CD4-positive, alpha-beta T cell treated with Interleukin-4 for 1 hour (primary cell): Measurements from ENCODE around the gene ZNF280D.
"Not testable (repeated sequence)": the region's sequence is repeated elsewhere in the genome, so short reads cannot be mapped to it uniquely, and the experiment has no call there.

Experiments used
- DNase-seq, 2 donors: peaks; one replicate each; pipeline ENCODE4 v3.0.0-alpha.2; 2020 to 2022

Gene ZNF280D, protein sequence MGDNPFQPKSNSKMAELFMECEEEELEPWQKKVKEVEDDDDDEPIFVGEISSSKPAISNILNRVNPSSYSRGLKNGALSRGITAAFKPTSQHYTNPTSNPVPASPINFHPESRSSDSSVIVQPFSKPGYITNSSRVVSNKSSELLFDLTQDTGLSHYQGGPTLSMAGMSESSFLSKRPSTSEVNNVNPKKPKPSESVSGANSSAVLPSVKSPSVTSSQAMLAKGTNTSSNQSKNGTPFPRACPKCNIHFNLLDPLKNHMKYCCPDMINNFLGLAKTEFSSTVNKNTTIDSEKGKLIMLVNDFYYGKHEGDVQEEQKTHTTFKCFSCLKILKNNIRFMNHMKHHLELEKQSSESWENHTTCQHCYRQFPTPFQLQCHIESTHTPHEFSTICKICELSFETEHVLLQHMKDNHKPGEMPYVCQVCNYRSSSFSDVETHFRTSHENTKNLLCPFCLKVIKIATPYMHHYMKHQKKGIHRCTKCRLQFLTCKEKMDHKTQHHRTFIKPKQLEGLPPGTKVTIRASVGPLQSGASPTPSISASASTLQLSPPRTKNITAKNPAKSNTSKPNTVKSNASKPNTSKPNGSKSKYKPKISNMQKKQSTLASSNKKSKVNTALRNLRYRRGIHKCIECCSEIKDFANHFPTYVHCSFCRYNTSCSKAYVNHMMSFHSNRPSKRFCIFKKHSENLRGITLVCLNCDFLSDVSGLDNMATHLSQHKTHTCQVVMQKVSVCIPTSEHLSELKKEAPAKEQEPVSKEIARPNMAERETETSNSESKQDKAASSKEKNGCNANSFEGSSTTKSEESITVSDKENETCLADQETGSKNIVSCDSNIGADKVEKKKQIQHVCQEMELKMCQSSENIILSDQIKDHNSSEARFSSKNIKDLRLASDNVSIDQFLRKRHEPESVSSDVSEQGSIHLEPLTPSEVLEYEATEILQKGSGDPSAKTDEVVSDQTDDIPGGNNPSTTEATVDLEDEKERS

GRCh38 chr15:56733136-56734012 is at the start of gene ZNF280D:
Gene ZNF280D (minus strand): TSS chr15:56733509. CDS start chr15:56707109, 26,400 bp downstream.
- DNase-seq = peak; percentile 84 to 85

- DNase-seq = no peak
These were observed 49.0 kb upstream of the ZNF280D start for GRCh38 chr15:56782306-56782705.

DNA sequence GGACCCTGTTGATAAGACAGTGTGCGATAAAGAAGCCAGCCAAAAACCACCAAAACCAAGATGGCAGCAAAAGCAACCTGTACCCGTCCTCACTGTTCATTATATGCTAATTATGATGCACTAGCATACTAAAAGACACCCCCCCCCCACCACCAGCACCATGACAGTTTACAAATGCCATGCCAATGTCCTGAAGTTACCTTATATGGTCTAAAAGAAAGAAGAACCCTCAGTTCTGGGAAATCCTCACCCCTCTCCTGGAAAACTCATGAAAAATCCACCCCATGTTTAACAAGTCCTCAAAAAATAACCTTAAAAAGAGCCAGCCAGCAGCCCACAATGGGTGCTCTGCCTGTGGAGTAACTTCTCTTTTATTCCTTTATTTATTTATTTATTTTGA is 48.4 kb upstream of the ZNF280D start:
- no peak for DNase-seq

- DNase-seq = peak in 1 of 2 donors; percentile 15
These were observed 46.9 kb upstream of the ZNF280D start for GRCh38 chr15:56780102-56780725.

- not testable (repeated sequence) for DNase-seq
These were observed 46.1 kb upstream of the ZNF280D start for GRCh38 chr15:56779449-56779848.

GRCh38 chr15:56778761-56779160 is 45.5 kb upstream of the ZNF280D start:
- DNase-seq = no peak

DNA sequence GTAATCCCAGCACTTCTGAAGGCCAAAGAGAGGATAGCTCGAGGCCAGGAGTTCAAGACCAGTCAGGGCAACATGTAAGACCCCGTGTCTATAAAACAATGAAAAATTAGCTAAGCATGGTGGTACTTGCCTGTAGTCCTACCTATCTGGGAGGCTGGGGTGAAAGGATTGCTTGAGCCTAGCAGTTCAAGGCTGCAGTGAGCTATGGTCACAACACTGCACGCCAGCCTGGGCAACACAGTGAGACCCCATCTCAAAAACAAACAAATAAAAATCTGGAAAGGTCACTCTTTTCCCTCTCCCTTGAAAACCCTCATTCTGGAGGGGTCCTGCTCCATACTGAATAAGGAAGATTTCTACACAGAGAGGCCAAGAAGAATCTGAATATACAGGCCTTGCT is 43.5 kb upstream of the ZNF280D start:
- DNase-seq = no peak

GRCh38 chr15:56775641-56776040 is 42.3 kb upstream of the ZNF280D start:
- DNase-seq = no peak

GRCh38 chr15:56774356-56774755 is 41.0 kb upstream of the ZNF280D start:
- DNase-seq = no peak

DNA sequence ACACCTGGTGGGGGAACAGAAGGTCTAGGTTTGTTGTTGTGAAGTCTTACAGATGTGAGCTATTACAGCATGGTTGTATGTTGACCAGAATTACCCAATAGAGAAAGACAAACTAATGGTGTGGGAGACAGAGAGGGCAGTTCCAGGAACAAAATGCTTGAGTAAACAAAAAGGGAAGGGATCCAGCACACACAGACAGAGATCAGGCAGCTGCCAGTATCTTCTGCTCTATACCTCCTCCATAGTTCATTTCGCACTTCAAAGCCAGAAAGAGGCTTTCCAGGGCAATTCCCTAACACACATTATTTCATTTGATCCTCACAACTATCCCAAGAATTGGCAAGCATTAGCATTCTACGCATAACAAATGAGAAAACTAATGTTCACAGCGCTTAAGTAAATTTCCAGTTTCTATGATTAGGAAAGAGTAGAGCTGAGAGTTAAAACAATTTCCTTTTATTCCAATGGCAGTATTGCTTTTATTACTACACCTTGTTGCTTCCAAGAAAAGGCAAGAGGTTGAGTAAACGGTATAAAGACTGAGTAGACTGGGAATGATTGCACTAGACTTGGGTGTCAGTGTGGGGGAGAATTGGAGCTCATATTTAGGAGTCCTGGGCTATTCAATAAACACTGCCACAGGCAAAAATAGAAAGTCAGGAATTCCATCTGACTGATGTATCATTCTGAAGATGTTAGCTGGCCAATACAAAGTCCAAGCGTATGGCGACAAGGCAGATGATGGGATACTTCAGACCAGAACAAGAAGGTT is 39.7 kb upstream of the ZNF280D start:
- DNase-seq = no peak

GRCh38 chr15:56770173-56770572 is 36.9 kb upstream of the ZNF280D start:
- no peak for DNase-seq

- no peak for DNase-seq
These were observed 34.0 kb upstream of the ZNF280D start for GRCh38 chr15:56767315-56767714.

DNA sequence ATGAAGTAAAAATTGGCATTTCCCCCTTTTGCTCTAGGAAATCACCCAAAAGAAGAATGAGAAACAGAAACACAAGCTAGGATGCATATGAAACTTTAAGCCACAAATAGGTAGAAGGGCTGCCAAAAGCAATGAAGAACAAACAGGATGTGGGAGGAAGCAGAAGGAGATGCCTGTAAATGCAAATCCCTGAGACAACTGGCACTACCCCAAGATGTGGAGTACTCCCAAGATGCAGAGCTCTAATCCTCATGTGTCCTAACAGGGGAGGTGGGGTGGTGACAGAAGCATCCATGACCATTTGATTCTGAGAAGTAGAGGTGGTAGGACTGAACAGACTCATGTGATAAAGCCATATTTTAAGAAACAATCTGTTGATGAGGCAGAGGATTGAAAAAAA is 31.9 kb upstream of the ZNF280D start:
- DNase-seq = no peak

GRCh38 chr15:56763141-56763895 is 30.0 kb upstream of the ZNF280D start:
- no peak for DNase-seq

- no peak for DNase-seq
These were observed 26.9 kb upstream of the ZNF280D start for GRCh38 chr15:56760186-56760585.

GRCh38 chr15:56759450-56759845 is 26.1 kb upstream of the ZNF280D start:
- DNase-seq = peak in 1 of 2 donors; percentile 11

- no peak for DNase-seq
These were observed 25.6 kb upstream of the ZNF280D start for GRCh38 chr15:56758770-56759449.

GRCh38 chr15:56757875-56758274 is 24.6 kb upstream of the ZNF280D start:
- no peak for DNase-seq

DNA sequence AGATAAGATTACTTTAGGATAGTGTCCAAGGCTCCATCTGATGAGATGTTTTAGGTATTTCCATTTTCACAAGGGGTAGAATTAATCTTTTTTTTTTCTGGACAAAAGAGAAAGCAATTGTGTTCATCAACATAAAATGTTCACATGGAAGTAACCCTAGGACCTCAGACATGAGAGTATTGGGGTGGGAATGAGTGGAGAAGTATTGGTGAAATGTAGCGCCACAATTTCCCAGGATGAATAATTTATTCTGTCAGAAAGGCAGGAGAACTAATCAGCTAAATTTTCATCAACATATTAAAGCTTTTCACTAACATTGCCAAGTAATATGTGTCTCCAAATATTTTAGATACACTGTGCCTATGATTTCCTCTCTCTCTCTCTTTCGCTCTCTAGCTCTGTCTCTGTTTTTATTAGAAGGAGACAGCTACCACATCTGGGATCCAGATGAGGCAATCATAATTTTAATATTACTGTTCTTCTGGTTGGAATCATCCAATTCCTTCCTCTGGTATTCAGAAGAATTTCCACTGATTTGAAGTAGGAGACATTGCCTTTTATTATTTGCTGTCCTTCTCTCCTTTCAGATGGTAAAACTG is 21.6 kb upstream of the ZNF280D start:
- no peak for DNase-seq

DNA sequence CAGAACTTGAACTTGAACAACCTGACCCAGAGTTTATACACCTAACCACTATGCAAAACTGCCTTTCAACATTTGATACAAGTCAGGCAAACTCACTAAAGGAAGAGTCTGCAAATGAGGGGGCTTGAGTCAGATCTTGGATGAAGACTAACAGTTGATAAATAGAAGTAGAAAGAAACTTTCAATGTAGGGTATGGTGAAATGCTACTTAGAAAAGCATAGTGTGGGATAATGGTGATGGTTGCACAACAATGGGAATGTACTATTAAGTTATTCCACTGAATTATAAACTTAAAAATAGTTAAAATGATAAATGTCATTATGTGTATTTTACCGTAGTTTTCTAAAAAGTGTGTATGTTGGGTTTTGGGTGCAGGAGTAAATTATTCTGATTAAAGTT is 19.7 kb upstream of the ZNF280D start:
- DNase-seq = no peak
